ENCODE data around the gene NYNRIN.

Gene NYNRIN

DNA sequence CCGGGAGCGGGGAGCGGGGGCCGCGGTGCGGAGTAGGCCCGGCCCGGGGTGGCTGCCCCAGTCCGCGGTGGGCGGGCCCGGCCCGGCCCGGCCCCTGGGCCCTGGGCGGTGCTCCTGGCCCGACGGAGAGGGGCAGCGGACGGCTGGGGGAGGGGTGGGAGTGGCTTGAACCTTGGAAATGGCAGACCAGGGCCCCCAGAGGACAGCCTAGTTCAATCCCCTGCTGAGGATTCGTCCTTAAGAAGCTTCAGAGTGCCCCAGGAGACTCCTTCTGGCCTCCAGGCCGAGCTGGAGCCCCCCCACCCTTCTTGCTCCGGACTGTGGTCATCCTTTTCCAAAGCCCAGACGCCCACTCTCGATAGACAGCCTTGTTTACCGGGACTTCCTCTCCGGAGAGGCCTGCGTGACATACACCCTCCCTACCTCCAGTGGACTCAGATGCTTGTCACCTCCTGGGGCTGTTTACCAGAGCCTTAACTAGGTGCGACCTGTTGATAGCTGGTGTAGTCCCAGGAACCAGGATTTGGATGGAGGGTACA is 31.4 kb downstream of the NYNRIN start:
- in situ Hi-C loops (cut with MboI; ENCODE audit: low sequenced_read_pairs): loop anchor here (10.0 to 25.0 kb wide), 2 partner anchors 95 to 193 kb away; partner anchors contain the start of genes ADCY4, GMPR2, NEDD8 and RIPK3

DNA sequence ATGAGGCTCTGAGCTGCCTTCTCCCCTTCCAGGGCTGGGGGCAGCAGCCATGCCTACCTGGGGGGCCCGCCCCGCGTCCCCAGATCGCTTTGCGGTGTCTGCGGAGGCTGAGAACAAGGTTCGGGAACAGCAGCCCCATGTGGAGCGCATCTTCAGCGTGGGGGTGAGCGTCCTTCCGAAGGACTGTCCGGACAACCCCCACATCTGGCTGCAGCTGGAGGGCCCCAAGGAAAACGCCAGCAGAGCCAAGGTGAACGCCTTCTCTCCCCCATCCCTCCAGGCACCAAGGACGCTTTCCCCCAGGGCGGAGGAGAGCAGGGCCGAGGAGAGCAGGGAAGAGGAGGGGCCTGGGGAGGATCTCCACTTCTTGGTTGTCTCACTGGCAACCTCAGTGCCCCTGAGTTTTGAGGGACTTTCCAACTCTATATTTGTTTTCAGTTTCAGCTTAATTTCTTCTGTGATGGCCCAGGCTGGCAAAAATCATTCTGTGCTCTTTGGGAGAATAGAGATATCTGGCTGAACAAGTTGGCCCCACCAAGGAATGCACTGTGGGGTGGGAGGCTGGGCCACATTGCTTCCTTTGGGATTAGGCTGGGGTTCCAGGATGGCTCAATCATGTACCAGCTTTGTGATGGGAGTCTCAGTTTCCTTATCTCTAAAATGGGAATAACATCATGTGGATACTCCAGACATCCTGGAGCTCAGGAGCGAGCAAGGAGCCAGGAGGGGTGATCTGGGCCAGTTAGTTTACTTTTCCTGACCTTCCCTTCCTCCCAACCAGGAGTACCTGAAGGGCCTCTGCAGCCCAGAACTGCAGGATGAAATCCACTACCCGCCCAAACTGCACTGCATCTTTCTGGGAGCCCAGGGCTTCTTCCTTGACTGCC is 32.1 kb downstream of the NYNRIN start:
- in situ Hi-C loops (cut with MboI; ENCODE audit: low sequenced_read_pairs): loop anchor here (10.0 to 25.0 kb wide), 2 partner anchors 96 to 194 kb away; partner anchors contain the start of genes ADCY4, GMPR2, NEDD8 and RIPK3

DNA sequence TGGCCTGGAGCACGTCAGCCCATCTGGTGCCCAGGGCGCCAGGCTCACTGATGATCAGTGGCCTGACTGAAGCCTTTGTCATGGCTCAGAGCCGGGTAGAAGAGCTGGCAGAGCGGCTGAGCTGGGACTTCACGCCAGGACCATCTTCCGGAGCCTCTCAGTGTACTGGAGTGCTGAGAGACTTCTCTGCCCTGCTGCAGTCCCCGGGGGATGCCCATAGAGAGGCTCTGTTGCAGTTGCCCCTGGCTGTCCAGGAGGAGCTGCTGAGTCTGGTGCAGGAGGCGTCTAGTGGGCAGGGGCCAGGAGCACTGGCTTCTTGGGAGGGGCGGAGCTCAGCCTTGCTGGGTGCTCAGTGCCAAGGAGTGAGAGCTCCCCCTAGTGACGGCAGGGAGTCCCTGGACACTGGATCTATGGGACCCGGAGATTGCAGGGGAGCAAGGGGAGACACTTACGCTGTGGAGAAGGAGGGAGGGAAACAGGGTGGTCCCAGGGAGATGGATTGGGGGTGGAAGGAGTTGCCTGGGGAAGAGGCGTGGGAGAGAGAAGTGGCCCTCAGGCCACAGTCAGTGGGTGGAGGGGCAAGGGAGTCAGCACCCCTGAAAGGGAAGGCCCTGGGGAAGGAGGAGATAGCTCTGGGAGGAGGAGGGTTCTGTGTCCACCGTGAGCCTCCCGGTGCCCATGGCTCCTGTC is 32.9 kb downstream of the NYNRIN start:
- in situ Hi-C loops (cut with MboI; ENCODE audit: low sequenced_read_pairs): loop anchor here (10.0 to 25.0 kb wide), 2 partner anchors 97 to 194 kb away; partner anchors contain the start of genes ADCY4, GMPR2, NEDD8 and RIPK3

DNA sequence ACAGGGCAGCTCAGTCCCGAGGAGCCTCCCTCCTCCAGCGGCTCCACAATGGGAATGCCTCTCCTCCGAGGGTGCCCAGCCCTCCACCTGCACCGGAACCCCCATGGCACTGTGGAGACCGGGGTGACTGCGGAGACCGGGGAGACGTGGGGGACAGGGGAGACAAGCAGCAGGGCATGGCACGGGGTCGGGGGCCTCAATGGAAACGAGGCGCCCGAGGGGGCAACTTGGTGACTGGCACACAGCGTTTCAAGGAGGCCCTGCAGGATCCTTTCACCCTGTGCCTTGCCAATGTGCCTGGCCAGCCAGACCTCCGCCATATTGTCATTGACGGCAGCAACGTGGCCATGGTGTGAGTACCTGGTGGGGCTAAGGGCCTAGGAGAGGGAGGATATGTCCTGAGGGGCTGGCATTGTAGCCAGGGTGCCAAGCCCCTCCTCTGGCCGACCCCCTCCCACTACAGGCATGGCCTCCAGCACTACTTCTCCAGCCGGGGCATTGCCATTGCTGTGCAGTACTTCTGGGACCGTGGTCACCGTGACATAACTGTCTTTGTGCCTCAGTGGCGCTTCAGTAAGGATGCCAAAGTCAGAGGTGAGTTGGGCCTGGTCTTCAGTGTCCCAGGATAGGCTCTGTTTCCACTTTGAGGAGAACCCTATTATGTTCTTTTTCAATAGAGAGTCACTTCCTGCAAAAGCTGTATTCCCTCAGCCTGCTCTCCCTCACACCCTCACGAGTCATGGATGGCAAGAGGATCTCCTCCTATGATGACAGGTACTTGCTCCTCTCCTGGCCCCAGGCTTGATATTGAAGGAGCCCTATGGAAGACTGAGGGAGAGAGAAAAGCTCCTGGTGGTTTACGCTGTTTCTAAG is 33.7 kb downstream of the NYNRIN start:
- in situ Hi-C loops (cut with MboI; ENCODE audit: low sequenced_read_pairs): loop anchor here (10.0 to 25.0 kb wide), 2 partner anchors 98 to 195 kb away; partner anchors contain the start of genes ADCY4, GMPR2, NEDD8 and RIPK3

DNA sequence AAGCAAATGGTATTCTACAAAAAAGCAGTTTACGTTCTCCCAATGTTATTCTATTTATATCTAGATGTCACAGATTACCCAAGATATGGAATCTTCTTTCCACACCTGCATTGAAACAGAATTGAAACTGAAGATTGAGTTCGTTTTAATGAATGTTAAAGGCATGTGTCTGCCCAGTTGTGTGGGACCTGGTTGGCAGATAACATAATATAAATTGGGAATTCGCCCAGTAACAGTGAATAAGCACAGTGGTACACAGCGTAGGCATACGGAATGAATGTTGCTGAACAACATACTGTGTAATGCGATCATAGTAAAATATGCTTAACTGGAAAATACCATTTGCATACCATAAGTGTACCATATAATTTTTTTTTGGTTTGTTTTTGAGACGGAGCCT is 35.2 kb downstream of the NYNRIN start:
- in situ Hi-C loops (cut with MboI; ENCODE audit: low sequenced_read_pairs): loop anchor here (10.0 to 25.0 kb wide), 2 partner anchors 99 to 197 kb away; partner anchors contain the start of genes ADCY4, GMPR2, NEDD8 and RIPK3

DNA sequence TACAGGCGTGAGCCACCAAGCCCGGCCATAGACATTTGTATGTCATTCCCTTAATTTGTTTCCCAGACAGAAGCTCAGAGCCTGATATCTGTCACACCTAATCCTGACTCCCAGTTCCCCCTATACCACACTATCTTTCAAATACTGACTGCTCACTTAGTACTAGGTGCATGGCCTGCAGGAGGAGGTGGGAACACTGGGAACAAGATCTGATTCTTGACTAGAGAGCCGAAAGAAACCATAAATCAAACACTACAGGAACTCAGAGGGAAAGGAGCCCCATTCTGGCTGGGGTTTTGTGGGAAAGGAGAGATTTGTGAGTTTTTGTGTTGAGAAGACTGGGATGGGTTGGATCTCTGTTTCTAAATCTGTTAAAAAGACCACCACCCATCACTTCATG is 35.9 kb downstream of the NYNRIN start:
- in situ Hi-C loops (cut with MboI; ENCODE audit: low sequenced_read_pairs): loop anchor here (10.0 to 25.0 kb wide), 2 partner anchors 100 to 197 kb away; partner anchors contain the start of genes ADCY4, GMPR2, NEDD8 and RIPK3

DNA sequence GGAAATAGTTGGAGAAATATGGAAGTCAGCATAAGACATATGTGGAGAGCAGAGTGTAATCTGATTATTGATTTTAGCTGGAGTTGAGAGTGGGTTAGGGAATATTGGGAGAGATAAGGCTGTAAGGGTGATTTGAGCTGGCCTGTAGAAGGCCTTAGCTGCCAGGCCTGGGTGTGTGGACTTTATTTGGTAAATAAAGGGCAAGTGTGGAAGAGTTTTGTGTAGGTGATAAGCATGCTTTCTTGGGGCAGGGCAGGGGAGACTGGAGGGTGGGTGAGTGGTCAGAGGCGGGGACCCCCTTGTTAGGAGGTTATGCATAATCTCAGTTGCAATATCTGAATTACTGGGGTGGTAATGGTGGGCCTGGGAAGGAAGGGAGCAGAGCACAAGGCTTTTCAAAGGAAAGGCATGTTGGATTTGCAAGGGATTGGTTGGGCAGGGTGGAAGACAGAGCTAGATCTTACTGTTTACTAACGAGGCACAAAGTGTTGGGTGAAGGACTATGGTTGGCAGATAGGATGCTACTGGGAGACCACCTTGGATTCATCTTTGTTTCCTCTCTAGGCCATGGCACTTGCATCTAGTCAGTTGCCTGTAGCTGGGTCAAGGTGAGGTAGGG is 36.5 kb downstream of the NYNRIN start:
- in situ Hi-C loops (cut with MboI; ENCODE audit: low sequenced_read_pairs): loop anchor here (10.0 to 25.0 kb wide), 2 partner anchors 100 to 198 kb away; partner anchors contain the start of genes ADCY4, GMPR2, NEDD8 and RIPK3

DNA sequence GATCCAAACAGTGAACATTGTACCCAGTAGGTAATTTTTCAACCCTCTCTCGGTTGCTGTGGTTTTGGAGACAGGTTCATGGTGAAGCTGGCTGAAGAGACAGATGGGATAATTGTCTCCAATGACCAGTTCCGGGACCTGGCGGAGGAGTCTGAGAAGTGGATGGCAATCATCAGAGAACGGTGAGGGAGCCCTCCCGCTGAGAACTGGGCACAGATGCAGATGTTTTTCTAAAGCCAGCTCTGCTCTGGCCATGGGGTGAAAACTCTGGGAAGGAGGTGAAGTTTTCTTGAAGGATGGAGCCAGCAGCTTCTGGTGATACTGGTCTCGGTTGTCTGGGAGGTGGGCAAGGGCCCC is 37.2 kb downstream of the NYNRIN start:
- in situ Hi-C loops (cut with MboI; ENCODE audit: low sequenced_read_pairs): loop anchor here (10.0 to 25.0 kb wide), 2 partner anchors 101 to 199 kb away; partner anchors contain the start of genes ADCY4, GMPR2, NEDD8 and RIPK3

DNA sequence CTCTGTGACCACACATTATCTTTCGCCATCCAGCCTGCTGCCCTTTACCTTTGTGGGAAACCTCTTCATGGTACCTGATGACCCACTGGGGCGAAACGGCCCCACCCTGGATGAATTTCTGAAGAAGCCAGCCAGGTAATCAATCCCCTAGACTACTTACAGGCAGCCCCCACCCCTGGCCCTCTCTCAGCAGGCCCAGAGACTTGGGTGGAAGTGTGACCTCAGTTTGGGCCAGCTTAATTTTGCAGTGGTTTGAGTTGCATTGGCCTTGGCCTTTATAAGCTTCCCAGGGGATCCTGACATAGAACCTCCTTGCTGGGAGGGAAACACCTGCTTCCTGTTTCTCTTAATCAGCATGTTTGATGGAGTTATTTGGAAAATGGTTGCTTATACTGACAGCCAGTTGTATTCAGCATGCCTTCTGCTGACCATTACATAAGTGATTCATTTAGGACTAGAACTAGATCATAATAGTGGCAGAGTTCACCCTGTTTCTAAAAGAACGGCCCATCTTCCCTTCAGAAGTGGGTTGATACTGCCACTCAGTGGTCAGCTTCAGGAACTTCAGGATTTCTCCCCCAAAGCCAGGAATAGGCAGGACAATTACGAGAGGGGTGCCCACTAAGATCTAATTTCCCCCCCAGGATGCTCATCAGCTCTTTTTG is 37.7 kb downstream of the NYNRIN start:
- in situ Hi-C loops (cut with MboI; ENCODE audit: low sequenced_read_pairs): loop anchor here (10.0 to 25.0 kb wide), 2 partner anchors 102 to 199 kb away; partner anchors contain the start of genes ADCY4, GMPR2, NEDD8 and RIPK3

DNA sequence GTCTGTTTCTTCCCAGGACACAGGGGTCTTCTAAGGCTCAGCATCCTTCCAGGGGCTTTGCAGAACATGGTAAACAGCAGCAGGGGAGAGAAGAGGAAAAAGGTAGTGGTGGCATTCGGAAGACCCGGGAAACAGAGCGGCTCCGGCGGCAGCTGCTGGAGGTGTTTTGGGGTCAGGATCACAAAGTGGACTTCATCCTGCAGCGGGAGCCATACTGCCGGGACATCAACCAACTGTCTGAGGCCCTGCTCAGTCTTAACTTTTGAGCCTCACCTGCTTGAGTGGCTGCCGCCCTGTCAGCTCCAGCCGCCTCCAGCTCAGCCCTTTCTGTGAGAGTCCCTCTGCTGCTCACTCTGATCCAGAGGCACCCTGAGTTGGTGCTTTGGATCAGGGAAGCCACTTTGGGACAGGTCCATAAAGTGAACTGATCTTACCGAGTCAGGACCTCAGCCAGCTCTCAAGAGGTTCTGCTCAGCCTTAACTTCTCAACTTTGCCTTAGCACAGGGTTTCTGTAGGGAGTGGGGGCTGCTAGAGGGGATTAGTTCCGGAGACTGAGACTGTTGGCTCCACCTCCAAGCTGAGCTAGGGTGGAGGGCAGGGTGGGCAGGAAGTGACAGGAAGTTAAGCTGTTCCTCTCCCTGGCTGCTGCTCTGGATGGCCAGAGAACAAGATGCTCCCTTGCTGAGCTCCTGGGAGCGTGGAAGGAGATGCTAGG is 38.4 kb downstream of the NYNRIN start:
- in situ Hi-C loops (cut with MboI; ENCODE audit: low sequenced_read_pairs): loop anchor here (10.0 to 25.0 kb wide), 2 partner anchors 102 to 200 kb away; partner anchors contain the start of genes ADCY4, GMPR2, NEDD8 and RIPK3

DNA sequence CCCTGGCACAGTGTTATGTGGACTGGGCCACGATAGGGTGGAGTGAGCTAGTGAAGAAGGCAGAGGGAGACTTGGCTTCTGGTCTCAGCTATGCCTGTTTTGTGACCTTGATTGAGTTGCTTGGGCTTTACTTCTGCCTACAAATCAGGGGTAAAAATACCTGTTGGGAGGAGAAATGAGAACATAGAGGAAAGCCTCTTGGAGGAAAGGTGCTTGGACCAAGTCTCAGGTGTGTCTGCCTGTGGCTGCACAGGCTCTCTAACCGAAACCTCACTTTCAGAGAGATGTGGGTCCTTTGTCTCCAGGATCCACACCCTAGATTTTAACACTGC is 38.9 kb downstream of the NYNRIN start:
- in situ Hi-C loops (cut with MboI; ENCODE audit: low sequenced_read_pairs): loop anchor here (10.0 to 25.0 kb wide), 2 partner anchors 103 to 200 kb away; partner anchors contain the start of genes ADCY4, GMPR2, NEDD8 and RIPK3

DNA sequence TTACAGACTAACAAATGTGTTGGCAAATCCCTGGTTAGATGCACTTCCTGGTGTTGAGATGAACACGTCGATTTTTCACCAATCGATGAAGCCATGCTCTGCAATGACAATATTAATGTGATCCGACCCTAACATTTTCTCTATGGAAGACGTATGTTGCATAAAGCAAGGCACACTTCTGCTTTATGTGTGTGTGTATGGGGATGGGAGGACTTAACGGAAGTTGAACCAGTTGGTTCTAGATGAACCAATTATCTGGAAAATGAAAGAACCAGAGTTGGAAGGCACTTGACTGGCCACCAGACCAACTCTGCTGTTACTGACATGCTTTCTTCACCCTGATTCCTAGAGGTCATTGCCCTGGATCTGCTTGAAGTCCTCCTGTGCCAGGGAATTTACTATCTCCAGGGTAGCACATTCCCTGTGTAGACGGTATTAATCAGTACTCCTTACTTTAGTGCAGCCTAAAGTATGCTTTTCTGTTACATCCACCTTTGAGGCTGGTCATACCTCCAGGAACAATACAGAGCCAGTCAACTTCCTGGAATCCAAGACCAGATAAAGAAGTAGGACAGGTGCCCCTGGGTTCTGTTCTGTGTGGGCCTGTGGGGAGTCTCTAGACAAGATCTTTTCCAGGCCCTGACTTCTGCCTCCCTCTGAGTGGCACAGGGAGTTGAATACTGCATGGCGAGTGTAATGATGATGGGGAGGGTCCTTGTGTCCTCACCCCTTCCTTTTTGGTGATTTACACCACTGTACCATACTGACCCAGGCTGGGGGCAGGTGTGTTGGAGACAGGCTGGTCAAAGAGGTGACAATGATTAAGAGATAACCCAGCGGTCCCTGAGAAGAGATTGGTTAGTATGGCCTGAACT is 39.7 kb downstream of the NYNRIN start:
- in situ Hi-C loops (cut with MboI; ENCODE audit: low sequenced_read_pairs): loop anchor here (10.0 to 25.0 kb wide), 2 partner anchors 104 to 201 kb away; partner anchors contain the start of genes ADCY4, GMPR2, NEDD8 and RIPK3

DNA sequence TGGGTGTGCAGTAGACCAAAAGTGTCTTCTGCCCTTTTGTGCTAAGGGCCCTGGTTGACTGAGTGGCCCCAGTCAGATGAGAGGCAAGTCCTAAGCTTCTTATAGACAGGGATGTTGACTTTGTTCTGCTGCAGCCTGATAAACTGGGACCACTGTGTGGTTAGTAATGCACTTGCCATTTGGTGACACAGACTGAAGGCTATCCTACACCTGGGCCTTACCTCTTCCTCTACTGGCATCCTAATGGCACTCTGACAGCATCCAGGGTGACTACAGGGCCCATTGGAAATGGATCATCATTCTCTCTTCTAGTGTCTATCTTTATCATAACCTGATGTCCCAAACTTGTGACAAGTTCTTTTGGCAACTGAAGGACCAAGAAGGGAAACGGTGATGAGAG is 40.5 kb downstream of the NYNRIN start:
- in situ Hi-C loops (cut with MboI; ENCODE audit: low sequenced_read_pairs): loop anchor here (10.0 to 25.0 kb wide), 2 partner anchors 104 to 202 kb away; partner anchors contain the start of genes ADCY4, GMPR2, NEDD8 and RIPK3

DNA sequence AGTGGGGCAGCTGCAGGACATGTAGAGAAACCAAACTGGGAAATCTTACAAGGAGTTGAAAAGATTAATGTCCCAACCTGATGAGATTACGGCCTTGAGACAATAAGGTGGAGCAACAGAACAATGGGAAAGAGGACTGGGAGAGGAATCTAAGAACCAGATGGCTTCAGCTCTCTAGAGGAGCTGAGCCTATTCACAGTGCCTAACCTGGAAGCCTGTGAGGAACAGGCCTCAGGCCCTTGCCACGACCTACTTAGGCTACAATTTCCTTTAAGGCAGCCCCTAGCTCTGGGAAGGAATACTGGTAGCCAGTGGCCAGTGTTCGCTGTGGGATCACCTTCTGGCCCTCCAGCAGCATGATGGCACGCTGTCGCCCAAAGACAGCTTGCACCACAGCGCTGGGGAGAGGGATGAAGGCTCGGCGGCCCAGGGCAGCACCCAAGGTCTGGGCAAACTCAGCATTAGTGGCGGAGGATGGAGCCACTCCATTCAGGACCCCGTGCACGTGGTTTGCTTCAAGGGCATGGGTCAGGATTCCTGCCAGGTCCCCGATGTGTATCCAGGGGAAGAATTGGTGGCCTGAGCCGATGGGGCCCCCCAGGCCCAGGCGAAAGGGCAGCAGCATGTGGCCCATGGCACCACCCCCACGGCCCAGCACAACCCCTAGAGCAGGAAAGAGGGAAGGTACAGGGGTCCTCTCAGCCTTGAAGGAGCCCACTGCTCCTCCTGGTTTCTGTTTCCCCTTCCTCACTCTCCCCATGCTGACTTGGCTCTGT is 41.2 kb downstream of the NYNRIN start:
- in situ Hi-C loops (cut with MboI; ENCODE audit: low sequenced_read_pairs): loop anchor here (10.0 to 25.0 kb wide), 2 partner anchors 105 to 203 kb away; partner anchors contain the start of genes ADCY4, GMPR2, NEDD8 and RIPK3

DNA sequence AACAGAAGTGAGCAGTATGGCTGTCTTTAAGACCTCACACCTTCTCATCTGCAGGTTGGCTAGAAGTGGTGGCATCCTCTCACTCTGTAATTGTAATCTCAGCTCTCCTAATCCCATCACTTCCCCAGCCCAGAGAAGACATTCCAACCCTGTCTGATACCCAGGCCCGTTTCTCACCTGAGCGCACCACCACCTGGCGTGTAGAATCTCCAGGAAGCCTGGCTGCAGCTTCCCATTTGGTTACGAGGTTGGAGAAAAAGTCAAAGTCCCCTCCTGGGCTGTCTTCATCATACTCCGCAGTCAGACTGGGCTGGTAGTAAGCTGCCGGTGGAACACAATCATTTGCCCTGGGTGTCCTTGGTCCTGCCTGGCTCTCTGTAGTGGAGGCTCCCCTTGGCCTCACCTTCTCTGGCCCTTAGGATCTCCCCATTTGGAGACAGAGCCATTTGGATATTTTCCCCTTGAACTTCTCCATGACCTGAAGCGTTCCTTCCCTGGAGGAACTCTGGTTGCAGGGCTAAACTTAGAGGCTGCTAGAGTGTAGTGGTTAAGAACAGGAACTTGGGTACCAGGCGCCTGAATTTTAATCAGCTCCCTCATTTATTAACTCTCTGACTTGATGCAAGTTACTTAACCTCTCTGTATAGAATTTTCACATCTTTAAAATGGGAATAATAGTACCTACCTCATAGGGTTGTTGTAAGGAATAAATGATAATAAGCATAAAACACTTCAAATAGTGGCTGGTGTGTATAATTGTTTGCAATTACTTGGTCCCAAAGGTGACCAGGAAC is 42.0 kb downstream of the NYNRIN start:
- in situ Hi-C loops (cut with MboI; ENCODE audit: low sequenced_read_pairs): loop anchor here (25.0 kb wide), 1 partner anchor 204 kb away; the partner anchor contains the start of genes GMPR2, NEDD8 and TINF2

Data from HL-60/S4 treated with phorbol 12-myristate 13-acetate at 8.2 ng/mL for 4 days and 3 days (cell line).